Keratinocyte (primary cell): ENCODE measurements around the gene ZNF416. TPM values are rescaled to one million over a fixed set of nuclear protein-coding genes. Genes with fewer than 3 reads are reported as not detected.

ENCODE experiments used
- DNase-seq: peaks from one replicate; pipeline ENCODE4 v3.0.0-alpha.2; 2011; ENCODE audit warnings: low read depth, missing footprints, low spot score
- FAIRE-seq: peaks from 2 replicates; lab custom pipeline; 2011; peaks lifted over from hg19 to GRCh38; lab: Jason Lieb, UNC
- H2AFZ ChIP-seq: 2 replicates; pipeline ENCODE4 v1.6.0; 2012; ENCODE audit warnings: low read length, control low read depth, inconsistent platforms; ENCODE audit not compliant: control insufficient read depth
- H3K27ac ChIP-seq: 2 replicates; pipeline ENCODE4 v1.5.1; 2011; ENCODE audit warnings: low read length; ENCODE audit not compliant: control insufficient read depth, insufficient read depth
- H3K27me3 ChIP-seq: 3 replicates; pipeline ENCODE4 v1.6.0; 2011; ENCODE audit warnings: low read length; ENCODE audit not compliant: control insufficient read depth, insufficient read depth; ENCODE audit errors: extremely low read depth
- H3K36me3 ChIP-seq, 2 experiments: 2 replicates in 1 of 2; 3 replicates in 1 of 2; pipeline ENCODE4 v1.5.1; 2011; ENCODE audit warnings: low read length in 2 of 2, mild to moderate bottlenecking in 1 of 2; ENCODE audit not compliant: control insufficient read depth in 2 of 2, insufficient read depth in 2 of 2; ENCODE audit errors: extremely low read depth in 1 of 2
- H3K4me1 ChIP-seq: 3 replicates; pipeline ENCODE4 v1.5.1; 2011; ENCODE audit warnings: low read length; ENCODE audit not compliant: control insufficient read depth, insufficient read depth; ENCODE audit errors: extremely low read depth
- H3K4me2 ChIP-seq: 3 replicates; pipeline ENCODE4 v1.6.0; 2011; ENCODE audit warnings: low read depth, low read length; ENCODE audit not compliant: control insufficient read depth, insufficient read depth; ENCODE audit errors: extremely low read depth
- H3K4me3 ChIP-seq, 3 experiments: fragments of 200-600 bp in 1 of 3; sonication (generic) in 1 of 3; 2 replicates in 2 of 3; 3 replicates in 1 of 3; pipeline ENCODE4 v1.5.1; 2011 to 2016; ENCODE audit warnings: low read length in 3 of 3, mild to moderate bottlenecking in 3 of 3, control low read depth in 2 of 3, inconsistent platforms in 1 of 3, low read depth in 1 of 3, mixed read lengths in 1 of 3, mixed run types in 1 of 3, moderate library complexity in 1 of 3; ENCODE audit not compliant: control insufficient read depth in 2 of 3, insufficient read depth in 2 of 3; ENCODE audit errors: extremely low read depth in 1 of 3
- H3K79me2 ChIP-seq: 2 replicates; pipeline ENCODE4 v1.6.0; 2012; ENCODE audit warnings: low read length; ENCODE audit not compliant: control insufficient read depth, insufficient read depth
- H3K9ac ChIP-seq: 3 replicates; pipeline ENCODE4 v1.6.0; 2011; ENCODE audit warnings: low read length; ENCODE audit not compliant: control insufficient read depth, insufficient read depth; ENCODE audit errors: extremely low read depth
- H3K9me1 ChIP-seq: 3 replicates; pipeline ENCODE4 v1.6.0; 2011; ENCODE audit warnings: low read length; ENCODE audit not compliant: control insufficient read depth, insufficient read depth; ENCODE audit errors: extremely low read depth
- H3K9me3 ChIP-seq: 2 replicates; pipeline ENCODE4 v1.5.1; 2012; ENCODE audit warnings: low read depth, low read length; ENCODE audit not compliant: control insufficient read depth
- H4K20me1 ChIP-seq: 3 replicates; pipeline ENCODE4 v1.6.0; 2011; ENCODE audit warnings: low read length; ENCODE audit not compliant: control insufficient read depth, insufficient read depth; ENCODE audit errors: extremely low read depth
- CTCF ChIP-seq, 3 experiments: IDR thresholded peaks in 1 of 3; conservative IDR thresholded peaks in 1 of 3; optimal IDR thresholded peaks in 1 of 3; 2 replicates in 2 of 3; 3 replicates in 1 of 3; pipeline versions ENCODE3 to v1.5.1; 2011; ENCODE audit warnings: low read length in 3 of 3, mild to moderate bottlenecking in 3 of 3, moderate library complexity in 2 of 3, control low read depth in 1 of 3, inconsistent platforms in 1 of 3; ENCODE audit not compliant: insufficient read depth in 2 of 3; ENCODE audit errors: extremely low read depth in 1 of 3
- EZH2 ChIP-seq: IDR thresholded peaks from one replicate; pipeline ENCODE4 v1.6.1; 2012; ENCODE audit warnings: inconsistent platforms, mild to moderate bottlenecking, low read length, moderate library complexity
- dilution Hi-C: fragments of 300-500 bp; cut with MboI; formaldehyde crosslinking; loops from one replicate; pipeline ENCODE4 v1.7.0; 2020; ENCODE audit warnings: low sequenced_read_pairs; ENCODE audit not compliant: extremely low pct_ligation_motif_present
- polyA plus RNA-seq, 5 experiments: library from polyadenylated mRNA; depleted of rRNA in 3 of 5; stranded (reverse) in 3 of 5; stranded (forward) in 1 of 5; unstranded in 1 of 5; fragments of >200 nt; gene quantifications; 1 replicate in 1 of 5; 2 replicates in 3 of 5; 3 replicates in 1 of 5; pipeline versions ENCODE4 v1.2.1 to v1.2.3, GENCODE V29; 2011 to 2012; ENCODE audit warnings: missing spikeins in 2 of 5, low read depth in 1 of 5, low replicate concordance in 1 of 5

The ZNF416 gene
- polyA plus RNA-seq, 1 donor (not counting 4 experiments of a cell fraction or from before 2014, with no cell fraction given), result 4.4 TPM

- no peak for TF ChIP-seq EZH2
- TF ChIP-seq CTCF (optimal IDR thresholded peaks at IDR 0.05 in 1 of 3, IDR thresholded peaks at IDR 0.05 in 1 of 3, conservative IDR thresholded peaks at IDR 0.05 in 1 of 3; ENCODE audit: extremely low read depth in 1 of 3, insufficient read depth in 2 of 3, low read length in 3 of 3), result no peak
- dilution Hi-C loops, result no loop called here
- Histone ChIP-seq H3K4me1 (peaks cover 12% of the 10 kb centered on the region), H3K27me3 (no peaks in the 10 kb centered on the region), H3K9ac (no peak overlapping the region), H3K9me1 (no peaks in the 10 kb centered on the region), H3K4me2 (no peak overlapping the region), H3K9me3 (peaks cover 12% of the 10 kb centered on the region), H3K27ac (no peak overlapping the region), H3K4me3 (no peak overlapping the region), H2AFZ (no peak overlapping the region), H3K79me2 (peaks cover 10% of the 10 kb centered on the region), H4K20me1 (no peaks in the 10 kb centered on the region), H3K36me3 (no peaks in the 10 kb centered on the region)
- no peak for FAIRE-seq
- no peak for DNase-seq
Measured at GRCh38 chr19:57563547-57563946, 15.2 kb downstream of the ZNF416 start.

GRCh38 chr19:57560049-57560491, 18.6 kb downstream of the ZNF416 start:
- H3K9me3 ChIP-seq, result peaks cover 2% of the 10 kb centered on the region
- peak overlapping the region; percentile 94 for H3K4me2 ChIP-seq
- H4K20me1 ChIP-seq, result no peaks in the 10 kb centered on the region
- H3K27me3 ChIP-seq, result no peaks in the 10 kb centered on the region
- H3K4me1 ChIP-seq, result peaks cover 16% of the 10 kb centered on the region
- dilution Hi-C loops, result no loop called here
- DNase-seq, result no peak
- H3K4me3 ChIP-seq, result peak overlapping the region; percentile 67 to 89 (median 69)
- peak overlapping the region; percentile 96 for H2AFZ ChIP-seq
- peak overlapping the region; percentile 53 for H3K27ac ChIP-seq
- no peaks in the 10 kb centered on the region for H3K9me1 ChIP-seq
- no peak for FAIRE-seq
- TF ChIP-seq EZH2, result no peak
- no peak for TF ChIP-seq CTCF (optimal IDR thresholded peaks at IDR 0.05 in 1 of 3, IDR thresholded peaks at IDR 0.05 in 1 of 3, conservative IDR thresholded peaks at IDR 0.05 in 1 of 3; ENCODE audit: extremely low read depth in 1 of 3, insufficient read depth in 2 of 3, low read length in 3 of 3)
- peaks cover 4 to 9% of the 10 kb centered on the region in 2 experiments for H3K36me3 ChIP-seq
- H3K9ac ChIP-seq, result peak overlapping the region; percentile 82
- H3K79me2 ChIP-seq, result peaks cover 23% of the 10 kb centered on the region
